ENCODE measurements around the gene GAA. TPM values are rescaled to one million over a fixed set of nuclear protein-coding genes. Genes with fewer than 3 reads are reported as not detected.

The GAA gene
- total RNA-seq = 143 TPM
- long read RNA-seq, transcript GAA-202 (21 exons, 3,549 nt) = major isoform, 78 of 475 reads
- long read RNA-seq, transcript GAA-201 (20 exons, 3,626 nt) = minor isoform, 18 of 475 reads
- long read RNA-seq, transcript GAA-207 (5 exons, 756 nt) = minor isoform, 8 of 475 reads
- long read RNA-seq, partial matches to known transcripts = 279 of 475 reads
- long read RNA-seq, other reads (novel, unspliced or antisense) = 88 of 475 reads

GRCh38 chr17:80101011-80101945 lies at the start of gene GAA:
Gene GAA (plus strand): TSS chr17:80101581. CDS start chr17:80104587, 3,006 bp downstream.
- Histone ChIP-seq H3K27ac (peak within 1 kb of the TSS; percentile 89), H3K4me3 (peak within 1 kb of the TSS; percentile 86), H3K27me3 (ENCODE audit: low read depth) (no peaks in the 10 kb centered on the region), H3K36me3 (no peaks in the 10 kb centered on the region), H3K4me1 (peaks cover 17% of the 10 kb centered on the region), H3K9me3 (no peaks in the 10 kb centered on the region)
- DNase-seq (peak; percentile 90), ATAC-seq (peak; percentile 93 to 95)
- peak; percentile 79 for TF ChIP-seq CTCF (IDR thresholded peaks at IDR 0.05)
- intact Hi-C loops (cut with DNase I) = no loop called here

- no peak for ATAC-seq
- H3K27me3 ChIP-seq (ENCODE audit: low read depth) = no peaks in the 10 kb centered on the region
Observed at GRCh38 chr17:80051681-80052080, 49.7 kb upstream of the GAA start.

DNA sequence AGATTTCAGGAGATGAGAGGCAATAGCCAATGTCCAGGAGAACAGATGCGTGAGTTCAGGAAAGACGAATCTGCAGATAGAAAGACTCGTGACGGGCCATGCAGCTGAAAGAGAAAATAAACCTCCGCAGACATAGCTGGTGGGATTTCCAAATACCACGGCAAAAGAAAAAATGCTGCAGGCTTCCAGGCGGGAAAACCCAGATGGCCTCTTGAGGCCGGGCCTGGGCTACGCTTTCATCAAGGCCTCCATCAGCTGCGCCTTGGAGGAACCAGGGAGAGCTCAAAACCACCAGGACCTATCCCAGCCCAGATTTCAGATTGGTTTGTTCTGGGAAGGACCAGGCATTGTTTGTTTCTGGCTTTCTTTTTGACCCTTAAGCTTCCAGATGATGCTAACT lies 48.3 kb upstream of the GAA start:
- DNase-seq = no peak
- TF ChIP-seq CTCF (IDR thresholded peaks at IDR 0.05) = no peak
- no peak for ATAC-seq
- no peaks in the 10 kb centered on the region for H3K27me3 ChIP-seq (ENCODE audit: low read depth)
- H3K27ac ChIP-seq = no peak overlapping the region
- H3K9me3 ChIP-seq = no peaks in the 10 kb centered on the region
- no peaks in the 10 kb centered on the region for H3K4me1 ChIP-seq
- peaks cover 16% of the 10 kb centered on the region for H3K36me3 ChIP-seq
- H3K4me3 ChIP-seq = no peak overlapping the region
- intact Hi-C loops (cut with DNase I) = no loop called here

More at GRCh38 chr17:80051681-80052080, 49.7 kb upstream of the GAA start:
- Histone ChIP-seq H3K36me3 (peaks cover 16% of the 10 kb centered on the region), H3K9me3 (no peaks in the 10 kb centered on the region), H3K27ac (no peak overlapping the region), H3K4me1 (no peaks in the 10 kb centered on the region), H3K4me3 (no peak overlapping the region)
- DNase-seq = no peak
- TF ChIP-seq CTCF (IDR thresholded peaks at IDR 0.05) = no peak
- intact Hi-C loops (cut with DNase I) = no loop called here

- intact Hi-C loops (cut with DNase I) = no loop called here
- peaks cover 14% of the 10 kb centered on the region for H3K36me3 ChIP-seq
- no peak overlapping the region for H3K27ac ChIP-seq
- H3K9me3 ChIP-seq = no peaks in the 10 kb centered on the region
- no peaks in the 10 kb centered on the region for H3K4me1 ChIP-seq
- H3K4me3 ChIP-seq = no peak overlapping the region
- TF ChIP-seq CTCF (IDR thresholded peaks at IDR 0.05) = no peak
- no peak for DNase-seq
- no peak for ATAC-seq
- no peaks in the 10 kb centered on the region for H3K27me3 ChIP-seq (ENCODE audit: low read depth)
Observed at GRCh38 chr17:80055597-80055996, 45.8 kb upstream of the GAA start.

- Histone ChIP-seq H3K27me3 (ENCODE audit: low read depth) (no peaks in the 10 kb centered on the region), H3K9me3 (no peaks in the 10 kb centered on the region), H3K4me1 (no peaks in the 10 kb centered on the region), H3K27ac (no peak overlapping the region), H3K4me3 (no peak overlapping the region), H3K36me3 (peaks cover 8% of the 10 kb centered on the region)
- DNase-seq (no peak), ATAC-seq (no peak)
- intact Hi-C loops (cut with DNase I) = no loop called here
- TF ChIP-seq CTCF (IDR thresholded peaks at IDR 0.05) = no peak
Observed at GRCh38 chr17:80058311-80058955, 42.9 kb upstream of the GAA start.
